T-helper 2 cell (primary cell): ENCODE results near the gene PPM1H.
"Not testable (repeated sequence)": the region's sequence is repeated elsewhere in the genome, so short reads cannot be mapped to it uniquely, and the experiment has no call there.

Experiments used
- DNase-seq, 5 experiments: peaks; one replicate each; pipeline versions ENCODE4 v3.0.0 to v3.0.0-alpha.2; 2012 to 2022
- total RNA-seq, 2 donors: gene quantifications; one replicate each; lab custom pipeline; 2026; lab: John Stamatoyannopoulos, UW

The PPM1H gene, protein sequence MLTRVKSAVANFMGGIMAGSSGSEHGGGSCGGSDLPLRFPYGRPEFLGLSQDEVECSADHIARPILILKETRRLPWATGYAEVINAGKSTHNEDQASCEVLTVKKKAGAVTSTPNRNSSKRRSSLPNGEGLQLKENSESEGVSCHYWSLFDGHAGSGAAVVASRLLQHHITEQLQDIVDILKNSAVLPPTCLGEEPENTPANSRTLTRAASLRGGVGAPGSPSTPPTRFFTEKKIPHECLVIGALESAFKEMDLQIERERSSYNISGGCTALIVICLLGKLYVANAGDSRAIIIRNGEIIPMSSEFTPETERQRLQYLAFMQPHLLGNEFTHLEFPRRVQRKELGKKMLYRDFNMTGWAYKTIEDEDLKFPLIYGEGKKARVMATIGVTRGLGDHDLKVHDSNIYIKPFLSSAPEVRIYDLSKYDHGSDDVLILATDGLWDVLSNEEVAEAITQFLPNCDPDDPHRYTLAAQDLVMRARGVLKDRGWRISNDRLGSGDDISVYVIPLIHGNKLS
- total RNA-seq: 0 to 0.34 reads per million in 2 donors

DNA sequence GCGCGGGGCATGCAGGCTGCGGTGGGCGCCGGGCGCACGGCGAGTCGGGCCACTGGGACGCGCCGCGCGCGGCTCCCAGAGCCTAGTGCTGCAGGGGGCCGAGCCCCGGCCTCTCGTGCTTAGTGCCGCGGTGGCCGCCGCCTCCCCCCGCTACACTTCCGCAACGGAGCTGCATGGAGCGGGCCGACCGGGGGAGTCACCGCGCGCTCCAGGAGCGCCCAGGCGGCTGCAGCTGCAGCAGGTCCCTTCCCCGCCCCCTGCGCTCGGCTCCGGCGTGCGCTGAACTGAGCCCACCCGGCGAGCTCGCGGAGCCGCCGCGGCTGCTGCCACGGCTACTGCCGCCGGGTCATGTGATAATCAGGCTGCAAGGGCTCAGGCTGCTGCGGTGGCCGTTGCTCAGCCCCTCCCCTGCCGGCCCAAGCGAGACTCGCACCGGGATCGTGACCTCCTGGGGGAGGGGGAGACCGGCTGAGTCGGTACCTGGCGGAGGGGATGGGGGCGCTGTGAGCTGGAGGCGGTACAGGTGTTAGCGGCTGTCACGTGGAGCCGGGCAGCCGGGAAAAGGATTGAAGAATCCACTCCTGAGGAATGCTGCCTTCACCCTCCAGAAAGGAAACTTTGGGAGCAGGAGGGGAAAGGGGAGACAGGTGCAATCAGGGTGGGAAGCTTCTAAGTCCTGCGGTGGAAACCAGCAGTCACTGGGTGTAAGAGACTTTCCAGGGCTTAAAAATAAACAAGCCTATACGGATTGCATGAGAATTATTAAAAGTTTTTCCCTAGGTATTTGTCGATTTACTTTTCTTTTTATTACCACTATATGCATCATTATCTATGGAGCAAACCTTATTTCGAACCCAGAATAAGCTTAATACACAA lies at the start of gene PPM1H:
Gene PPM1H (minus strand): TSS at position 352 of the 876 bp plus-strand sequence. CDS start 414 bp downstream, outside the sequence.
- DNase-seq: peak in 1 of 5 experiments; percentile 54

DNA sequence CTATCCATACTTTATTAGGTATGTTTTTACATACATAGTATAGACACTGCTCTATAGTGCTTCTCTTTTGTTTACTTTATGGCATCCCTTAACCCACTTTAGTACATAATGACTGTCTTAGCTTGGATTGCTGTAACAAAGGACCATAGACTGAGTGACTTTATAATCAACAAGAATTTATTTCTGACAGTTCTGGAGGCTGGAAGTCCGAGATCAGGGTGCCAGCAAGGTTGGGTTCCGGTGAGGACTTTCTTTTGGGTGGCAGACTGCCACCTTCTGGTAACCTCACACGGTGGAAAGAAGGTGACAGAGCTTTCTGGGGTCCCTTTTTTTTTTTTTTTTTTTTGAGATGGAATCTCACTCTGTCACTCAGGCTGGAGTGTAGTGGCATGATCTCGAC lies 48.6 kb upstream of the PPM1H start:
- DNase-seq: no peak

DNA sequence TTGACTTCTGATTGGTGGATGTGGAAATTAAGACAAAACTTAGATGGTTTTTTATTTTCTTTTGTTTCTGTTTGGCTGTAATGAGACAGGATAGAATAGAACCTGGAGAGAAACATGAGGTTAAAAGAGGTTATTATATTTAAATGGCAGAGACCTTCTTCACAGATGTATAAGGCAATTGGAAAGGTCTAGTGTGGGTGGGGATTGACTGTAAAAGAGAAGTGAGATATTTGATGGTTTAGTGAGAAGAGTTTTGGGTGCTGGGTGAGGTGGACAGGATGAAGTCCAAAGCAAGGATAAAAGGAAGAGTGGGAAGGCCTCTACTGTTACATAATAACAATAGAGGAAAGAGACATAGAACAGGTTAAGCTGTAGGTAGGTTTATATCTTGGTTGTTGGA lies 43.8 kb upstream of the PPM1H start:
- no peak for DNase-seq

DNA sequence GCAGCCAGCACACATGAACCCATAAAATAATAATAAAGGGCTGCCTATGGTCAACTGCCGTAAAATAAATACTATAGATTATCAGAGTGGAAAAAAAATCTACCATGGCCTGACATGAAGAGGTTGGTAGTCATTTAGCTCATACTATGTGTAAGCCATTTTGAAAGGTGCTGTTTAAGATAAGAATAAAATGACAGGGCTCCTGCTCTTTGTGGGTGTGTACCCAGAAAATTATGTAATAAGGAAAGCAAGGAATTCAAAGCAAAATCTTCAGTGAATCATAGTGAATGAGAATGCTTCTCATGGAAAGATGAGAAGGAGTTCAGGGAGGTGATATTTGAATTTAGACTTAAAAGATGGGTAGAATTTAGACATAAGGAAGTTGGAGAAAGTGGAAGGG lies 42.9 kb upstream of the PPM1H start:
- no peak for DNase-seq

GRCh38 chr12:62977418-62977817 lies 42.5 kb upstream of the PPM1H start:
- no peak for DNase-seq

DNA sequence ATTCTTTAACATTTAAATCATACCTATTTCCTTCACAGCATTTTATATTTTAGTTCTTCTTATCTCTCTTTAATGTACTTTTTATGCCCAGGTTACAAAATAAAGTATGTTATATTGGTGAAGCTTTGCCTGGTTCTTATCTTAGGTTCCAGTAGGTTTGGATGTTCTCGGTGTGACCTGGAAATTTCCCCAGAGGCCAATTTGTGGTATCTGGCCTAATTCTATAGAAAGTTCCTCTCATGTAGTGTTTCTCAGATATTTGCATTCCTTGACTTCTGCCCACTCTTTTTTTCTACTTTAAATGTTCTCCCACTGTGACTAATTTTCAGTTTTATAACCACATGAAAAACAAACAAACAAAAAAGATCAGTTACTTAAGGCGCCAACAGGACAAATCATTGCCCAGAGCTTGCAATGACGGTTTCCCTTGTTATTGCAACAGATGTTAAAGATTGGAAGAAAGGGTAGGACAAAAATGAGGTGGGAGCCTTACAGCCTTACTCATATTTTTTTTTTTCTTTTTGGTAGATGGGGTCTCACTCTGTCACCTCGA lies 41.2 kb upstream of the PPM1H start:
- DNase-seq: no peak

DNA sequence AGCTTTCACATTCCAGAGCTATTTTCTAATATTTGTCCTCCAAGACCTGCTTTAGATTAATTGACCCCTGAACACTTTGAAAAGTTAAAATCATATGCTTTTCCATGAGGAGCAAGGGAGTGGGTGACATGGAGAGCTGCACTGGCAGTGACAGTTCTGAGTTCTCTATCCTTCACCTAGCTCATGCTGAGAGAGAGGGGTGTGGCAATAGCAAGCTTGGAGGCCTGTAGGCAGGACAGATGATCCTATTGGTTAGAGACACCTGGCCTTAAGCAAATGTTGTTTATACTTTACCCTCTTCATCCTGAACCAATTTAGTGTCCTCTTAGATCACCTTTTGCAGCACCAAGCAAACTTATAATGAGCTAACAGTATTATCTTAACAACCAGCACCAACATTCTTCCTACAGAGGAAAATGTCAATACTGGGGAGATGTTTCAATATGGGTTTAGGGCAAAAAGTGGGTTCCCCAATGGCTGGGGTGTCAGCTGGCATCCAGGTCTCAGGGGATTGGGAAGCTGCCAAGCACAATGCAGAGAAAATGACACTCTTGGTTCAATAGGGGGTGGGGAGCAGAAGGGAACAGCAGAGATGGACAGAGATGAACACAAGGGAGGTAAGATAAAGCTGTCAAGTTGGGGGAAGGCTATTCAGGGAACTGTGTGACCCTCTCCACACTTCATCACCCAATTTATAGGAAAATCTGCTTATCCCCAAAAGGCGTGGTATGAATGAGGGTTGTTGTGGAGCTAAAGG lies 37.0 kb upstream of the PPM1H start:
- DNase-seq: no peak

DNA sequence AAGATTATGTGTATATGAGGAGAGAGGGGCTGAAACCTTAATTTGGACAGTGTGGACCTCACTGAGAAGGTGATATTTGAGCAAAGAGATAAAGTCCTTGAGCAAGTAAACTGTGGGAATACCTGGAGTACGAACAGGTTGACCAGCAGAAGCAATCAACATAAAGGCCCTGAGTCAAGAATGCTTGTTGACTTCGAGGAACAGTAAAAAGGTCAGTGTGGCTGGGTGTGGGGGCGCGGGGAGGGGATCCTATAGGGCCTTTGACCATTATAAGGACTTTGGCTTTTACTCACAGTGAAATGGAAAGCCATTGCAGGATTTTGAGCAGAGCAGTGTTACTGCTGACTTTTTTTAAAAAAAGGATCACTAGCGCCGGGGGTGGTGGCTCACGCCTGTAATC lies 34.7 kb upstream of the PPM1H start:
- DNase-seq: no peak

DNA sequence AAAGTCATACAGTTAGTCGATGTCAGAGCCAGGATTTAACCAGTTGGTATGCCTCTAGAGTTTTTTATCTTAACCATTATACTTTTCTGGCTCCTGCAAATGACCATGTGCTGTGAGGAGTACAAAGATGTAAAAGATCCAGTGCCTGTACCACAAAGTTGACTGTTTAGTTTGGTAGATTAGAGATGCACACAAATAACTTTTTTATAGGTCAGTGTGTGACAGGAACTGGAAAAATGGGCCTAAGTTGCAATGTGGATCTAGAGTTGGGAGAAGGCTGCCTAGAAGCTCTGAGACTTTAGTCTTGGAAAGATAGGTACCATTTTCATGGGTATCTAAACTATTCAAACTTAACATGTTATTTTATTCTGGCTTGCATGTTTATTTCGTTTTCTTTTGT lies 32.8 kb upstream of the PPM1H start:
- DNase-seq: no peak

GRCh38 chr12:62966990-62967506 lies 32.1 kb upstream of the PPM1H start:
- no peak for DNase-seq

DNA sequence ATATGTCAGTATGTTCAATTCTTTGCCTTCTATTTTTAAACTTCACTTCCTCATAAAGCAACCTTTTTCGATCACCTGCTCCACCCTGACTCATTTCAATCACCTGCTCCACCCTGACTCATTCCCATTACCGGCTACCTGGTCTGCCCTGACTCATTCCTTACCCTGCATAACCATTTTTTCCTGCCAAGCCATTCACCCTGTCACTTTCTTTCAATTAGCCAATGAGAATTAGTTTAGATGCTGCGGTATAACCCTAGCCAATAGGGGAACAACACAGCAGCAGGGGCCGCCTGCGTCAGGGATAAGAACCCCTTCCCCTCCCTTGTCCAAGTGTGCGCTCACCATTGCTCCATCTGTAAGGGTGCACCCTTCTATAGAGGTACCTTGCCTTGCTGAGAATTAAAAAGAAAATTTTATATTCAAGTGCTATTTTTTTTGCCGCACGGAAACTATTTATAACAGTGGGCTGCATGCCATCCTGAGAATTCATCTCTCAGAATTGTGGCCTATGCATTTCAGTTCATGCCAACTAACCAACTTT lies 31.6 kb upstream of the PPM1H start:
- DNase-seq: peak in 1 of 5 experiments; percentile 8

DNA sequence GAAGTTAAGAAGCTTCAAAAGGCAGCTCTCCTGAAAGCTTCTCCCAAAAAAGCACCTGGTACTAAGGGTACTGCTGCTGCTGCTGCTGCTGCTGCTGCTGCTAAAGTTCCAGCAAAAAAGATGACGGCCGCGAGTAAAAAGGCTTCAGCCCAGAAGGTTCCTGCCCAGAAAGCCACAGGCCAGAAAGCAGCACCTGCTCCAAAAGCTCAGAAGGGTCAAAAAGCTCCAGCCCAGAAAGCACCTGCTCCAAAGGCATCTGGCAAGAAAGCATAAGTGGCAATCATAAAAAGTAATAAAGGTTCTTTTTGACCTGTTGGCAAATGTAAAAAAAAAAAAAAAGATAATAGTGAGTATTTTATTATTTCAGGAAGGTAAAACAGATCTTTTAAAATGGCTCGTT lies 30.8 kb upstream of the PPM1H start:
- DNase-seq: not testable (repeated sequence)

DNA sequence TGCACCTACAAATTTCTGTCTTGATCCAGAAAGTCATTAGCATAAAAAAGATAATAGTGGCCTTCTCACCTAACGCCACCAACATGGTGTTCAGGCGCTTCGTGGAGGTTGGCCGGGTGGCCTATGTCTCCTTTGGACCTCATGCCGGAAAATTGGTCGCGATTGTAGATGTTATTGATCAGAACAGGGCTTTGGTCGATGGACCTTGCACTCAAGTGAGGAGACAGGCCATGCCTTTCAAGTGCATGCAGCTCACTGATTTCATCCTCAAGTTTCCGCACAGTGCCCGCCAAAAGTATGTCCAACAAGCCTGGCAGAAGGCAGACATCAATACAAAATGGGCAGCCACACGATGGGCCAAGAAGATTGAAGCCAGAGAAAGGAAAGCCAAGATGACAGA lies 30.3 kb upstream of the PPM1H start:
- not testable (repeated sequence) for DNase-seq

- DNase-seq: no peak
Observed at GRCh38 chr12:62963486-62964041, 28.6 kb upstream of the PPM1H start.

- no peak for DNase-seq
Observed at GRCh38 chr12:62960324-62960723, 25.4 kb upstream of the PPM1H start.

DNA sequence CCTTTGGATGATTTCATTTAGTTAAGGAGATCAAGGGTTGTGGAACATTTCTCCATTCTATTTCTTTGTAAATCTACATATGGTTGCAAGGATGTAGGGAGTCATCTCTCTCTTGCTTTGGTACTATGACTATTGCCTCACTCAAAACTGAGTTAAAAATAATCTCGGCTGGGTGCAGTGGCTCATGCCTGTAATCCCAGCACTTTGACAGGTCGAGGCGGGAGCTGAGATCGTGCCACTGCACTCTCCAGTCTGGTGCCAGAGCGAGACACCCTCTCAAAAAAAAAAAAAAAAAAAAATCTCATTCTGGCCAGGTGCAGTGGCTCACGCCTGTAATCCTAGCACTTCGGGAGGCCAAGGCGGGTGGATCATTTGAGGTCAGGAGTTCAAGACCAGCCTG lies 24.8 kb upstream of the PPM1H start:
- DNase-seq: no peak

DNA sequence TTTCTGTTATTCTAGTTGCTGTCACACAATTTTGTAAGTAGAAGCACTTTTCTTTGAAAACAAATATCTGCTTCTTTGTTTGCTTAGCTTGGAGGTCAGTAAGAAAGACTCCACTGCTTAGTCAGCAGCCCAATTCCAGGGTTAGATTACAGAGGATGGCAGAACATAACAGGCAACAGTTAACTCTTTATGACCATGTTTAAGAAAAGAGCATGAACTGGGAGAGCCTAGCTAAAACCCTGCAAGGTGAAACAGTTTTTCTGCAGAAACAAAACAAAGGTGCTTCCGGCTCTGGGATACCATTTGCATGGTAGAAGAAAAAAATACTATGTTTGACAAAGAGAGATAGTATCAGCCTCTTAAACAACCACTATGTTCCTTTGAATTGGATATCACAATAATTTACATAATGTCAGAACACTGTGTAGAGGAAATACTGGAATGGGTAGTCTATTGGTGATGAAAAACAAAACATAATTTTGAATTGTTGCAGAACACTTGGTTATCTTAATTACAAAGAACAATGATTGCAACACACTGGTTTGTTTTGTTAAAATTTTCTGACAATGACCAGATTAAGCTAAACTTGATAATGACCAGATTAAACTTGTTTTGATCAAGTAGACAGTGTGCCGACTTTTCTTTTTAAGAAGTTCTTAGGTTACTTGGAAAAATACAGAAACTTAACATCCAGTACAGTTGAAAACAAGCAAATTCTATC lies 22.4 kb upstream of the PPM1H start:
- peak in 1 of 5 experiments; percentile 30 for DNase-seq

- DNase-seq: no peak
Observed at GRCh38 chr12:62955678-62956077, 20.7 kb upstream of the PPM1H start.

- no peak for DNase-seq
Observed at GRCh38 chr12:62950317-62950716, 15.4 kb upstream of the PPM1H start.

GRCh38 chr12:62948123-62948522 lies 13.2 kb upstream of the PPM1H start:
- DNase-seq: no peak

- no peak for DNase-seq
Observed at GRCh38 chr12:62947364-62947763, 12.4 kb upstream of the PPM1H start.
